ENCODE results near the gene SESTD1. TPM values are rescaled to one million over a fixed set of nuclear protein-coding genes. Genes with fewer than 3 reads are reported as not detected.
A peak's percentile ranks its signal among the peaks of the same experiment; 100 is the strongest.

SESTD1 gene
- total RNA-seq, 1 donor from 2014 or later: 15.3 TPM

DNA sequence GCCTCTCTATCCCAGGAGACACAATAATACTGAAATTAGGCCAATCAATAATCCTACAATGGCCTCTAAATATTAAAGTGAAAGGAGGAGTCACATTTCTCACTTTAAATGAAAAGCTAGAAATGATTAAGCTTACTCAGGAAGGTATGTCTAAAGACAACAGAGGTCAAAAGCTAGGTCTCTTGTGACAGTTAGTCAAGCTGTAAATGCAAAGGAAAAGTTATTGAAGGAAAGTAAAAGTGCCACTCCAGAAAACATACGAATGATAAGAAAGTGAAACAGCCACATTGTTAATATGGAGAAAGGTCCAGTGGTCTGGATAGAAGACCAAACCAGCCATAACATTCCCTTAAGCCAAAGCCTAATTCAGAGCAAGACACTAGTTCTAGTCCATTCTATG, 9.5 kb downstream of the SESTD1 start:
- FAIRE-seq (no peak), DNase-seq (ENCODE audit: low read depth) (no peak)
- TF ChIP-seq, protein P1, sequence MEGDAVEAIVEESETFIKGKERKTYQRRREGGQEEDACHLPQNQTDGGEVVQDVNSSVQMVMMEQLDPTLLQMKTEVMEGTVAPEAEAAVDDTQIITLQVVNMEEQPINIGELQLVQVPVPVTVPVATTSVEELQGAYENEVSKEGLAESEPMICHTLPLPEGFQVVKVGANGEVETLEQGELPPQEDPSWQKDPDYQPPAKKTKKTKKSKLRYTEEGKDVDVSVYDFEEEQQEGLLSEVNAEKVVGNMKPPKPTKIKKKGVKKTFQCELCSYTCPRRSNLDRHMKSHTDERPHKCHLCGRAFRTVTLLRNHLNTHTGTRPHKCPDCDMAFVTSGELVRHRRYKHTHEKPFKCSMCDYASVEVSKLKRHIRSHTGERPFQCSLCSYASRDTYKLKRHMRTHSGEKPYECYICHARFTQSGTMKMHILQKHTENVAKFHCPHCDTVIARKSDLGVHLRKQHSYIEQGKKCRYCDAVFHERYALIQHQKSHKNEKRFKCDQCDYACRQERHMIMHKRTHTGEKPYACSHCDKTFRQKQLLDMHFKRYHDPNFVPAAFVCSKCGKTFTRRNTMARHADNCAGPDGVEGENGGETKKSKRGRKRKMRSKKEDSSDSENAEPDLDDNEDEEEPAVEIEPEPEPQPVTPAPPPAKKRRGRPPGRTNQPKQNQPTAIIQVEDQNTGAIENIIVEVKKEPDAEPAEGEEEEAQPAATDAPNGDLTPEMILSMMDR (IDR thresholded peaks at IDR 0.05; ENCODE audit: insufficient read depth, low read length, severe bottlenecking): no peak
- no peaks in the 10 kb centered on the region for H3K27me3 ChIP-seq (ENCODE audit: control insufficient read depth, insufficient read depth, low read length)
- H3K4me3 ChIP-seq (ENCODE audit: low read depth, low read length): no peak overlapping the region
- no peaks in the 10 kb centered on the region for H3K36me3 ChIP-seq (ENCODE audit: control insufficient read depth, insufficient read depth, low read length)

DNA sequence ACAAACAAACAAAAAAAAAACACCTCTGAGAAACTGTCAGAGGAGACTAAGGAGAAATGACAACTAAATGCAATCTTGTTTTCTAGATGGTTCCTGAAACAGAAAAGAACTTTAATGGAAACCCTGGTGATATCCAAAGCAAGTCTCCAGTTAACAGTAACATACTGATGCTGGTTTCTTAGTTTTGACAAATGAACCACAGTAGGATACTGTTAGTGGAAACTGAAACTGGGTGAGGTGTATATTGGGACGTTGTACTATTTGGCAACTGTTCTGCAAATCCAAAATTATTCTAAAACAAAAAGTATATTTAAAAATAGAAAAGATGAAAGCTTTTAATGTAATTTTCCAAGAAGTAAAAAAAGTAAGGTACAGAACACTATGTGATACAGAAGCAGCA, 11.4 kb downstream of the SESTD1 start:
- Histone ChIP-seq H3K4me3 (ENCODE audit: low read depth, low read length) (no peak overlapping the region), H3K36me3 (ENCODE audit: control insufficient read depth, insufficient read depth, low read length) (no peaks in the 10 kb centered on the region), H3K27me3 (ENCODE audit: control insufficient read depth, insufficient read depth, low read length) (no peaks in the 10 kb centered on the region)
- TF ChIP-seq, protein P1 (IDR thresholded peaks at IDR 0.05; ENCODE audit: insufficient read depth, low read length, severe bottlenecking): no peak
- FAIRE-seq: no peak
- DNase-seq (ENCODE audit: low read depth): no peak

DNA sequence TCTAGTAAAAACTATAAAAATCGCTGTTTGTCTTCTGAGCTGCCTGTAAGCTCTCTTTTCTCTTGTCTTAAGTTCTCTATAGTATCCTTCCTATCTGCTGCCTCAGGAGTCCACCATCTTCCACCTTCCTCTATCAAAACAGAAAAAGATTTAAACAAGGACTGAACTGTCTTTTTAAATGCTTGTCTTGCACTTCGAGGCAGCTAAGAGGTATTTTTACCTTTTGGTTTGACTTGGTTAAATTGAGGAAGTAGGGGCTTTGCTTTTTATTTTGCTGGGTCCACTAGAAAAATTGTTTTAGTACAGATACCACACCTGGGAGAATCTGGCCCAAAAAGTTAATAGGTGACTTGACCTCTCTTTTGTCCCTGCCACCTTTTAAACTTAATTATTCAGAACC, 12.2 kb downstream of the SESTD1 start:
- FAIRE-seq (no peak), DNase-seq (ENCODE audit: low read depth) (no peak)
- TF ChIP-seq, protein P1 (IDR thresholded peaks at IDR 0.05; ENCODE audit: insufficient read depth, low read length, severe bottlenecking): no peak
- Histone ChIP-seq H3K27me3 (ENCODE audit: control insufficient read depth, insufficient read depth, low read length) (no peaks in the 10 kb centered on the region), H3K4me3 (ENCODE audit: low read depth, low read length) (no peak overlapping the region), H3K36me3 (ENCODE audit: control insufficient read depth, insufficient read depth, low read length) (no peaks in the 10 kb centered on the region)

DNA sequence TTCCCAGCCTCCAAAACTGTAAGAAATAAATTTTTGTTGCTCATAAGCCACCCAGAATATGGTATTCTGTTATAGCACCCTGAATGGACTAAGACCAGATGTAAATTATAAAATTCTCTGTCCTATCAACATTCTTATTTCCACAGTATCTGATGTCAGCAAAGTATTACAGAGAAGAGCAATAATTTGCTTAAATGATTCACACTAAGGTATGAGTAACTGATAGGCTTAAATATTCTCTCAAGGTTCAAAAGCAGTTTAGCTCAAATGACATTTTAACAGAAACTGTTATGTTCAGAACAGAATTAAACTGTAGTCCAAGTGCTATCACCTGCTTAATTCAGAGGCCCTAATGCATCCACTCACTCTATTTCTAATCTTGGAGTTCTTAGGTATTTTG, 12.8 kb downstream of the SESTD1 start:
- TF ChIP-seq, protein P1 (IDR thresholded peaks at IDR 0.05; ENCODE audit: insufficient read depth, low read length, severe bottlenecking): no peak
- DNase-seq (ENCODE audit: low read depth): peak; percentile 57
- FAIRE-seq: no peak
- Histone ChIP-seq H3K4me3 (ENCODE audit: low read depth, low read length) (no peak overlapping the region), H3K36me3 (ENCODE audit: control insufficient read depth, insufficient read depth, low read length) (no peaks in the 10 kb centered on the region), H3K27me3 (ENCODE audit: control insufficient read depth, insufficient read depth, low read length) (no peaks in the 10 kb centered on the region)

DNA sequence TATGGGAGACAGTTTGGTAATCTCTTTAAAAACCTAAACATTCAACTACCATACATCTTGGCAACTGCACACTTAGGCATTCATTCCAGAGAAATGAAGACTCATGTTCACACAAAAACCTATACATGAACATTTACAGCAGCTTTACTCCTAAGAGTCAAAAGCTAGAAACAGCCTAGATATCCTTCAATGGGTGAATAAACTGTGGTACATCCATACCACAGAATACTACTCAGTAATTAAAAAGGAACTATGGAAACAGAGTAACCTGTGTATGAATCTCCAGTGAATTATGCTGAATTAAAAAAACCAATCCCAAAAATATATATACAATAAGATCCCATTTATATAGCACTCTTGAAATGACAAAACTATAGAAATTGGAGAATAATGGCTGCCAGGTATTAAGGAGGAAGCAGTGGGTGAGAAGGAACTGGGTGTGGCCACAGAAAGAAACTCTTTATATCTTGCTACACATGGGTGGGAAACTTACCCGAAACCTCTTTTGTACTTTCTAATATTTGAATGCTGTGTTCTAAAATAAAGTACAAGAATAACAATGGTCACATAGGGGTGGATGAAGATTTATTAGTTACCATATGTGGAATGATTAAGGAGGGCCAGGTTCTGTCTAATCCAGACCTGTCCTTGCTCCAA, 13.7 kb downstream of the SESTD1 start:
- no peak for DNase-seq (ENCODE audit: low read depth)
- TF ChIP-seq, protein P1 (IDR thresholded peaks at IDR 0.05; ENCODE audit: insufficient read depth, low read length, severe bottlenecking): no peak
- no peak for FAIRE-seq

DNA sequence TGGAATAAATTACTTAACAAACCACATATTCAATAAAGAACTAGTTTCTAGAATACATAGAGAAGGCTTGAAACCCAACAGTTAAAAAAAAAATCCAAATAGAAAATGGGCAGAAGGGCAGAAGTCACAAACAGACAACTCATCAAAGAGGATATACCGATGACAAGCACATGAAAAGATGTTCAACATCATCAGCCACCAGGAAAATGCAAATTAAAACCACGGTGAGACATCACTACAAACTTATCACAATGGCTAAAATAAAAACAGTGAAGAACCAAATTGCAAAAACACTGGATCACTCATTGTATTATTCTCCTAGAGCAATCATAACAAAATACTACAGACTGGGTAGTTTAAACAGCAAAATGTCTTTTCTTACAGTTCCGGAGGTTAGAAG, 14.5 kb downstream of the SESTD1 start:
- H3K36me3 ChIP-seq (ENCODE audit: control insufficient read depth, insufficient read depth, low read length): no peaks in the 10 kb centered on the region
- H3K4me3 ChIP-seq (ENCODE audit: low read depth, low read length): no peak overlapping the region
- FAIRE-seq (no peak), DNase-seq (ENCODE audit: low read depth) (no peak)
- TF ChIP-seq, protein P1 (IDR thresholded peaks at IDR 0.05; ENCODE audit: insufficient read depth, low read length, severe bottlenecking): no peak
- no peaks in the 10 kb centered on the region for H3K27me3 ChIP-seq (ENCODE audit: control insufficient read depth, insufficient read depth, low read length)

More for the DNA sequence above, 13.7 kb downstream of the SESTD1 start:
- Histone ChIP-seq H3K36me3 (ENCODE audit: control insufficient read depth, insufficient read depth, low read length) (no peaks in the 10 kb centered on the region), H3K27me3 (ENCODE audit: control insufficient read depth, insufficient read depth, low read length) (no peaks in the 10 kb centered on the region), H3K4me3 (ENCODE audit: low read depth, low read length) (no peak overlapping the region)

Data from bronchial epithelial cell (primary cell).